Sigmoid colon (tissue), 3 donors: ENCODE measurements around the gene SH3TC2.

Experiments used
- POLR2A ChIP-seq, 2 donors: fragments of 450-650 bp; IDR thresholded peaks; one replicate each; pipeline ENCODE4 v1.6.1; 2016; ENCODE audit warnings: antibody characterized with exemption in 2 of 2, mild to moderate bottlenecking in 2 of 2, moderate library complexity in 2 of 2
- TF ChIP-seq, protein P1 (sequence below), 4 experiments: fragments of 450-650 bp in 3 of 4; fragments of 200-600 bp in 1 of 4; IDR thresholded peaks; one replicate each; pipeline ENCODE4 v1.5.1; 2016 to 2019; ENCODE audit warnings: antibody characterized with exemption in 4 of 4, mild to moderate bottlenecking in 3 of 4, moderate library complexity in 2 of 4

DNA sequence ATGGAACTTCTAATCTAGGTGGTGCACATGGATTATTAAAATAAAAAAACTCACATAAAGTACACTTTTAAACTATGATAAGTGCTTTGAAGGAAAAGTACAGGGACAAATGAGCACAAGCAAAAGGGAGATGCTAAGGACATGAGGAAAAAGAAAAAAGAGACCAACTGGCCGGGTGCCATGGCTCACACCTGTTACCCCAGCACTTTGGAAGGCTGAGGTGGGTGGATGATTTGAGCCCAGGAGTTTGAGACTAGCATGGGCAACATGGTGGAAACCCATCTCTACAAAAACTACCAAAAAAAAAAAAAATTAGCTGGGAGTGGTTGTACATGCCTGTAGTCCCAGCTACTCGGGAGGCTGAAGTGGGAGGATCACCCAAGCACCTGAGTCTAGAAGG lies 67.1 kb downstream of the SH3TC2 start:
- TF ChIP-seq, protein P1, sequence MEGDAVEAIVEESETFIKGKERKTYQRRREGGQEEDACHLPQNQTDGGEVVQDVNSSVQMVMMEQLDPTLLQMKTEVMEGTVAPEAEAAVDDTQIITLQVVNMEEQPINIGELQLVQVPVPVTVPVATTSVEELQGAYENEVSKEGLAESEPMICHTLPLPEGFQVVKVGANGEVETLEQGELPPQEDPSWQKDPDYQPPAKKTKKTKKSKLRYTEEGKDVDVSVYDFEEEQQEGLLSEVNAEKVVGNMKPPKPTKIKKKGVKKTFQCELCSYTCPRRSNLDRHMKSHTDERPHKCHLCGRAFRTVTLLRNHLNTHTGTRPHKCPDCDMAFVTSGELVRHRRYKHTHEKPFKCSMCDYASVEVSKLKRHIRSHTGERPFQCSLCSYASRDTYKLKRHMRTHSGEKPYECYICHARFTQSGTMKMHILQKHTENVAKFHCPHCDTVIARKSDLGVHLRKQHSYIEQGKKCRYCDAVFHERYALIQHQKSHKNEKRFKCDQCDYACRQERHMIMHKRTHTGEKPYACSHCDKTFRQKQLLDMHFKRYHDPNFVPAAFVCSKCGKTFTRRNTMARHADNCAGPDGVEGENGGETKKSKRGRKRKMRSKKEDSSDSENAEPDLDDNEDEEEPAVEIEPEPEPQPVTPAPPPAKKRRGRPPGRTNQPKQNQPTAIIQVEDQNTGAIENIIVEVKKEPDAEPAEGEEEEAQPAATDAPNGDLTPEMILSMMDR (IDR thresholded peaks at IDR 0.05): no peak
- TF ChIP-seq POLR2A (IDR thresholded peaks at IDR 0.05): no peak
